Uterus (tissue), 2 donors: ENCODE data around the gene NPIPB6.

Experiments used
- POLR2A ChIP-seq, 2 donors: fragments of 450-650 bp; IDR thresholded peaks; one replicate each; pipeline ENCODE4 v1.6.1; 2016; ENCODE audit warnings: antibody characterized with exemption in 2 of 2, mild to moderate bottlenecking in 1 of 2, moderate library complexity in 1 of 2
- TF ChIP-seq, protein P1 (sequence below), 4 experiments: fragments of 200-600 bp in 2 of 4; fragments of 450-650 bp in 2 of 4; sonication (generic) in 2 of 4; IDR thresholded peaks; one replicate each; pipeline ENCODE4 v1.5.1; 2016 to 2019; ENCODE audit warnings: antibody characterized with exemption in 4 of 4, mild to moderate bottlenecking in 2 of 4, moderate library complexity in 1 of 4

GRCh38 chr16:28301620-28302019 is 61.7 kb downstream of the NPIPB6 start:
- TF ChIP-seq, protein P1, sequence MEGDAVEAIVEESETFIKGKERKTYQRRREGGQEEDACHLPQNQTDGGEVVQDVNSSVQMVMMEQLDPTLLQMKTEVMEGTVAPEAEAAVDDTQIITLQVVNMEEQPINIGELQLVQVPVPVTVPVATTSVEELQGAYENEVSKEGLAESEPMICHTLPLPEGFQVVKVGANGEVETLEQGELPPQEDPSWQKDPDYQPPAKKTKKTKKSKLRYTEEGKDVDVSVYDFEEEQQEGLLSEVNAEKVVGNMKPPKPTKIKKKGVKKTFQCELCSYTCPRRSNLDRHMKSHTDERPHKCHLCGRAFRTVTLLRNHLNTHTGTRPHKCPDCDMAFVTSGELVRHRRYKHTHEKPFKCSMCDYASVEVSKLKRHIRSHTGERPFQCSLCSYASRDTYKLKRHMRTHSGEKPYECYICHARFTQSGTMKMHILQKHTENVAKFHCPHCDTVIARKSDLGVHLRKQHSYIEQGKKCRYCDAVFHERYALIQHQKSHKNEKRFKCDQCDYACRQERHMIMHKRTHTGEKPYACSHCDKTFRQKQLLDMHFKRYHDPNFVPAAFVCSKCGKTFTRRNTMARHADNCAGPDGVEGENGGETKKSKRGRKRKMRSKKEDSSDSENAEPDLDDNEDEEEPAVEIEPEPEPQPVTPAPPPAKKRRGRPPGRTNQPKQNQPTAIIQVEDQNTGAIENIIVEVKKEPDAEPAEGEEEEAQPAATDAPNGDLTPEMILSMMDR (IDR thresholded peaks at IDR 0.05): no peak
- TF ChIP-seq POLR2A (IDR thresholded peaks at IDR 0.05): no peak
